Measurements from ENCODE around the gene ARL11.
"Not testable (repeated sequence)": the region's sequence is repeated elsewhere in the genome, so short reads cannot be mapped to it uniquely, and the experiment has no call there.

Gene ARL11
- total RNA-seq, result 0.32 to 0.98 (median 0.77) reads per million in 3 experiments

- peak; percentile 23 for DNase-seq
These were observed at the start of gene ARL11 for GRCh38 chr13:49627831-49628652. ARL11 (plus strand) TSS chr13:49628507; CDS start chr13:49630448, 1,941 bp downstream.

- DNase-seq, result no peak
These were observed 48.8 kb upstream of the ARL11 start for GRCh38 chr13:49579501-49579900.

- DNase-seq, result no peak
These were observed 47.2 kb upstream of the ARL11 start for GRCh38 chr13:49580980-49581680.

GRCh38 chr13:49584771-49585182 lies 43.5 kb upstream of the ARL11 start:
- DNase-seq, result peak; percentile 6

- DNase-seq, result peak; percentile 67
These were observed 42.8 kb upstream of the ARL11 start, which contains the start of gene RCBTB1 for GRCh38 chr13:49585220-49586157. RCBTB1 (minus strand) TSS chr13:49585558; CDS start chr13:49567279, 18,279 bp downstream.

GRCh38 chr13:49586717-49587116 lies 41.6 kb upstream of the ARL11 start:
- no peak for DNase-seq

GRCh38 chr13:49587311-49587847 lies 40.9 kb upstream of the ARL11 start:
- no peak for DNase-seq

- not testable (repeated sequence) for DNase-seq
These were observed 37.6 kb upstream of the ARL11 start for GRCh38 chr13:49590714-49591113.

GRCh38 chr13:49593876-49594275 lies 34.4 kb upstream of the ARL11 start:
- not testable (repeated sequence) for DNase-seq

- no peak for DNase-seq
These were observed 33.7 kb upstream of the ARL11 start for GRCh38 chr13:49594576-49594975.

- DNase-seq, result no peak
These were observed 32.1 kb upstream of the ARL11 start for GRCh38 chr13:49596221-49596620.

- no peak for DNase-seq
These were observed 31.2 kb upstream of the ARL11 start for GRCh38 chr13:49597043-49597641.

GRCh38 chr13:49602005-49602404 lies 26.3 kb upstream of the ARL11 start:
- no peak for DNase-seq

- DNase-seq, result not testable (repeated sequence)
These were observed 25.7 kb upstream of the ARL11 start for GRCh38 chr13:49602615-49603014.

- DNase-seq, result no peak
These were observed 23.7 kb upstream of the ARL11 start for GRCh38 chr13:49604570-49604969.

GRCh38 chr13:49606747-49607648 lies 21.3 kb upstream of the ARL11 start:
- peak; percentile 72 for DNase-seq

GRCh38 chr13:49607761-49608160 lies 20.5 kb upstream of the ARL11 start:
- no peak for DNase-seq

GRCh38 chr13:49608651-49609331 lies 19.5 kb upstream of the ARL11 start:
- DNase-seq, result no peak

- no peak for DNase-seq
These were observed 18.1 kb upstream of the ARL11 start for GRCh38 chr13:49610176-49610575.

GRCh38 chr13:49612042-49612441 lies 16.3 kb upstream of the ARL11 start:
- not testable (repeated sequence) for DNase-seq
